LNCaP clone FGC (cell line): ENCODE results near the gene TXNDC8.
"Not testable (repeated sequence)": the region's sequence is repeated elsewhere in the genome, so short reads cannot be mapped to it uniquely, and the experiment has no call there.

Experiments
- DNase-seq: peaks from one replicate; pipeline ENCODE4 v3.0.0-alpha.2; 2011; ENCODE audit warnings: low read depth
- H3K4me3 ChIP-seq: 2 replicates; pipeline ENCODE4 v1.5.1; 2011; ENCODE audit warnings: mild to moderate bottlenecking, low read depth, low read length, control low read depth
- CTCF ChIP-seq: IDR thresholded peaks from 2 replicates; pipeline ENCODE4 v1.5.1; 2012; ENCODE audit warnings: mild to moderate bottlenecking; ENCODE audit not compliant: control insufficient read depth, insufficient read depth; ENCODE audit errors: extremely low read depth

The TXNDC8 gene

DNA sequence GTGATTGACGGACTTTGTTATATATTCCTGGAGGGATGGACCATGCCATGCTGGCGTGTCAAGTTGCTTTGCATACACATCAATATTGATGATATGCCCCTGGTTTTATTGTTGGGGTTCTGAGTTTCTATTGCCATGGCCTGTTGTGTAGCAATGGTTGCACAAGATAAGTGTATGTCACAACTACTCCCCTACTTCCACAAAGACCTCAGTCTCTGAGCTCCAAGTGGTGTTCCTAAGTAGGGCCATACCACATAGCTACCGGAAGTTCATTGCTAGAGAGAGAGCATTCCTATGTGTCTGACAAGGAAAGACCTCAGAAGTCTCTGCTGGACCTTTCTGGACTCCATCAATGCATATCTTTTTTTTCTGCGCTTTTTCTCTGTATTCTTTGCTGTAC, 19.8 kb downstream of the TXNDC8 start:
- DNase-seq, result no peak
- no peak for TF ChIP-seq CTCF
- no peak overlapping the region for H3K4me3 ChIP-seq

- no peak for DNase-seq
- H3K4me3 ChIP-seq, result no peak overlapping the region
- TF ChIP-seq CTCF, result no peak
Measured at GRCh38 chr9:110316261-110317075, 21.2 kb downstream of the TXNDC8 start.

DNA sequence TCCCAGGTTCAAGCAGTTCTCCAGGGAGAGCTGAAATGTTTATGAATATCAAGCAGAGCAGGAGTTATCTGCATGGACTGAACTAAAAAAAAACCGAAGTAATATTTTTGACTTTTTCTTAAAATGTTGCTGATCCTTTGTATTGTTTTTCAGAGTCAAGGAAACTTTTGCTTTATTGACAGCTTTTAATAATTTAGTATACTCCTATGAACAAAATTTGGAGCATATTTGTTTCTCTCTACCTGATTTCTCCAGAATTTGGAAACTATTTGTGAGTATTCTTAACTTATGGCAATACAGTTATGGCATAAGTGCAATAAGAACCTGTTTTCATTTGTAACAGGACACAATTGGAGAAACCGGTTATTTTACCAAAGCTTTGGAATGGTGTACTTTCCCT, 25.7 kb downstream of the TXNDC8 start:
- not testable (repeated sequence) for DNase-seq, H3K4me3 ChIP-seq

DNA sequence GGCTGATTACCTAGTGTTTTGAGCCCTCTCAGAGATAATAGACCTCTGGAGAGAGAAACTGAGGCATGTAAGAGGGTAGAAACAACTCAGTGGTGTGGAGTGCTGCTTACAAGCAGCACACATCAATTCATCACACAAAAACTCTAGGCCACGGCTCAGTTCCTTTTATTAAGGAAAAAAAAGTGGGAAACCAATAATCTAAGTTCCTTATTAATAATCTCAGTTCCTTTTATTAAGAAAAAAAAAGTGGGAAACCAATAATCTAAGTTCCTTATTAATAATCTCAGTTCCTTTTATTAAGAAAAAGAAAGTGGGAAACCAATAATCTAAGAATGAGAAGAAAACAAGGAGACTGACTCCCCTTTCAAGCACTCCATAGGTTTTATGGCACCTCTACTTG, 28.0 kb downstream of the TXNDC8 start:
- TF ChIP-seq CTCF, result no peak
- no peak overlapping the region for H3K4me3 ChIP-seq
- DNase-seq, result no peak

DNA sequence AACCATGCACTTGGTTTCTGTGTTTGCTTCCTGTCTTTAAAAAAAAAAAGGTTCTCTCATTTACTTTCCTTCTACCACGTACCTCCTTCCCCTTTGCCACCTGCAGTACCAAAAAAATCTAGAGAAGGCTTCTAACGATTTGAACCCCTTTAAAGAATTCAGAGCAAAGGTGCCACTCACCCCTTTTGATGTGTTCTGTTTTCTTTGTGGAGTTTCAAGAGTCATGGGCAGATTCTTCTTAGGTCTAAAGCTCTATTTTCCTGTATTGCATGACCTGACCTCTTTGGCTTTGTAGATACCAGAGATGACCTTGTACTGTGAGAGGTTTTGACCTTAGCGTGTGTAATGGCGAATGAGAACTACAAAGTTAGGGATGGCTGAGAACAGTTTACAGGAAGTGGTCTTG, 29.0 kb downstream of the TXNDC8 start:
- no peak for DNase-seq
- no peak for TF ChIP-seq CTCF
- H3K4me3 ChIP-seq, result no peak overlapping the region

DNA sequence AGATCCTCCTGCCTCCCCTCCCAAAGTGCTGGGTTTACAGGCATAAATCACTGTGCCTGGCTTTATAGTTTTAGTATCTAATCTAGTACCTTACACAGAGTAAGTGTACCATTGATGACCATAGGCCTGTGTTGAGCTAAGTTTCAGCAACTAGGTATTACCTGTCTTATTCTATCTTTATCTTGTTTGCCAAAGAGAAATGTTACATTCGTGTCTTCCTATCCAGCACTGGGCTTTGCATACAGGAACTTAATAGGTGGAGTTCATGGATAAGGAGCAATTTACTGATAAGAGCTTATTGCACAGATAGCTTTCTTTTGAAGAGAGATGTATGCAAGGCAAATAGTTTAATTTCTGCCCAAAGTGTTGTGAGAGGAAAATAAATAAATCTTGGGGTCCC, 30.5 kb downstream of the TXNDC8 start:
- H3K4me3 ChIP-seq, result no peak overlapping the region
- DNase-seq, result no peak
- no peak for TF ChIP-seq CTCF

GRCh38 chr9:110303133-110303532, 34.5 kb downstream of the TXNDC8 start:
- DNase-seq, result no peak
- no peak overlapping the region for H3K4me3 ChIP-seq
- TF ChIP-seq CTCF, result no peak
